Adipose tissue (tissue), 3 donors: ENCODE measurements around the gene KLF2. TPM values are rescaled to one million over a fixed set of nuclear protein-coding genes. Genes with fewer than 3 reads are reported as not detected.

Source experiments
- H3K27ac ChIP-seq: one replicate; pipeline ENCODE4 v1.5.1; 2013; ENCODE audit warnings: low read depth, low read length
- WGBS, 3 donors: extraction: QIAGEN DNeasy Blood & Tissue Kit; methylation state at CpG; one replicate each; pipeline ENCODE4 v1.1.7; 2013; 5-methylcytosine and 5-hydroxymethylcytosine counted together
- polyA plus RNA-seq, 3 donors: library from polyadenylated mRNA; stranded (reverse); fragments of 200-250 nt; gene quantifications; one replicate each; pipeline ENCODE4 v1.2.3, GENCODE V29; 2013
- donor health status: healthy with polysubstance abuse.
- donor health status: Bipolar disorder and iron deficiency.
- donor health status: healthy.

KLF2 gene
- polyA plus RNA-seq, 3 donors, result 16.4 to 136 (median 54.7) TPM

DNA sequence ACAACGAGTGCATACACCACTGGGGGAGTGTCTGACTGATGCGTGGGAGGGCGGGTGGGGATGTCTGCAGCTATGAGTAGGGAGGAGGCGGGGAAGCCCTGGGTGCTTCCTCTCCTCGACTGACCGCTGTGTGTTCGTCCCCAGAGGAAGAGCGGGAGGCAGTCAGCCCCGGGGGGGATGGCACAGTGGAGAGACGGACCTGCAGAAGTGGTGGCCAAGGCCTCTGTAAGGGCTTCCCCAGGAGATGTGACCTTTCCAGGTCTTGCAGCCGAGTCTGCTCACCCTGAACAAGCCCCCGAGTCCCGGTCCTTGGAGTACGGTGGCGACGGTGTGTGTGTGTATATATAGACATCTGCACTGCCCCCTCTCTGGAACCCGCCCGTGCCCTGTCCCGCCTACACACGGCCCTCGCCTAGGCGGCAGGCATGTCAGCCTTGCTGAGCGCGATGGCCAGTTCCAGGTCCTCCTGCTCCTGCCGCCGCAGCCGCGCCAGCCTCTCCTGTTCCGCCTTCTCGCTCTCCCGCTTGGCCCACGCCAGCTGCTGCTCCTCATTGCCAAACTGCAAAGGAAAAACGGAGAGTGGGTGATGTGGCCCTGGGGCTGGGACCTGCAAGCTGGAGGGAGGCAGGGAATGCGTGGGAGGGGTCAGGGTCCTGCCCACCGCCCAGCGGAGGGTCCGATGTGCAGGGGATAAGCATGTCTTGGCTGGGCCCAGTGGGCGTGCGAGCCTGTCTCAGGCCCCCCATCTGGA lies 30.8 kb downstream of the KLF2 start:
- 53 to 87% (median 53%) methylated on average over 37 to 39 of the region's 39 CpGs for WGBS, 3 donors
- H3K27ac ChIP-seq, result no peak overlapping the region

DNA sequence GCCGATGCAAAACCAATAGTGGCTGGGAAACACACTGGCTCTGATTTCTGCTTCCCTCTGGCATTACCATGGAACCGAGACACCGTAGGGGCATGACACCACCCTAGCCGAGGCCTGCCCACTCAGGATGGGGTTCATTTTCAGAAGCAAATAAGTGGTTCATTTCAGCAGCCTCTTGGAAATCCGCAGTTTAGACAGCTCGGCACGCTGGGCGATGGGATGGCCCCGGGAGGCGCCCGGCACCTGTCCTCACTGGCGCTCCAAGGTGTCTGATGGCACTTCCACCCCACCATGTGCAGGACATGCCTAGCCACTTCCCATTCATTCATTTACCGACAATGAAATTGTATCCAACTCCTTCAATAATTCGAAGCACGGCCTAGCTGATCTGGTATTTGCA lies 33.8 kb downstream of the KLF2 start:
- WGBS, 3 donors, result 95 to 98% (median 97%) methylated on average over 15 of the region's 15 CpGs
- H3K27ac ChIP-seq, result no peak overlapping the region

- no peak overlapping the region for H3K27ac ChIP-seq
- WGBS, 3 donors, result 57 to 83% (median 58%) methylated on average over 10 of the region's 10 CpGs
Measured at GRCh38 chr19:16359074-16359473, 34.4 kb downstream of the KLF2 start.

- WGBS, 3 donors, result 90 to 95% (median 91%) methylated on average over 6 of the region's 6 CpGs
- no peak overlapping the region for H3K27ac ChIP-seq
Measured at GRCh38 chr19:16359964-16360363, 35.3 kb downstream of the KLF2 start.

DNA sequence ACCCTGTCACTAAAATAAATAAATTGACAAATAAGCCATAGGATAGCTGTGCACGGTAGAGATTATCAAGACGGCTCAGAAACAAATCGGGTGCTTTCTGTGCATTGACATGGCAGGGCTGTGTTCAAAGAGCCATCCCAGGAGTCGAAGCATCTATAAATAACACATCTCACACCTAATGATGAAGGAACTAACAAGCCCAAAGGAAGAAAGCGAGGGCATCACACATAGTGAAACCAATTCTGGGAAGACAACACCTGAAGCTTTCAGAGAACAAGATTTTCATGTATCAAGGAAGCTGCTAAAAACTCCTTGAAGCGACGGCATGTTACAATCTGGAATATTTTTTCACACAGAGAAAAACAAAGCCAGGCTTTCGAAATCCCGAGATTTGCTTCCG lies 36.1 kb downstream of the KLF2 start:
- 73 to 88% (median 80%) methylated on average over 10 of the region's 10 CpGs for WGBS, 3 donors
- H3K27ac ChIP-seq, result no peak overlapping the region

DNA sequence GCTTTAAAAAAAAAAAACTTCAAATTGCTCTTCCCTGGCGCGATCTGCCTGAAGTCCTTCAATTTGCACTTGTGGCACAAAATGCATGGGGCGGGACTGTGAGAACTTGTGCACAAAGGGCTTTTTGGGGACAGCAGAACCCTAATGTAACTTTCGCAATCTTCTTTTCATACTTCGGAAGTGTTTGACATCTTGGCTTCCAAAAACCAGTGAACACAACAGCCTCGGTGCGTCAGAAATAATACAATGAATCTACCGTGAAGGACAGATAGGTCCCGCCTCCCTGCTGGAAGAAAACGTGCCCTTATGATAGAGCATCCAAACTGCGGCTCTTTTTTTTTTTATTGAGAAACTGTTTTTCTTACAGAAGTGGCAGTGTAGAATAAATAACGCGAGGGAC lies 36.6 kb downstream of the KLF2 start:
- H3K27ac ChIP-seq, result no peak overlapping the region
- WGBS, 3 donors, result 59 to 86% (median 69%) methylated on average over 13 of the region's 13 CpGs

DNA sequence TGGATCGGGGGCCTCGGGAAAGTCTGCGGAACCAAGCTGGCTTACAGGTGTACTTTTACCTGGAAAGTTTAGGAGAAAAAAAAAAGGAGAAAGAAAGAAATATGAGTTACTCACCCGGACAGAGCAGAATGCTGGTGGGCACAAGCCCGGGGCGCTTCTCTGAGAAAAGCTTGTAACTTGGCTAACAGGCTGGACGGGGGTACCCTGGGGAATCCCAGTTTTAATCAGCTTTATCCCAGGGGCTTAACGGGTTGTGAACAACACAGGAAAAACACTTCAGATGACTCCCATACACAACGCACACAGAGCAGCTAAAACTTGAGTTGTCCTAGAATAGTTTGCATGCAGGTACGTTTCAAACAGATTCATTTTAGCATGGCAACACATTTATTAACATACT lies 37.3 kb downstream of the KLF2 start:
- WGBS, 3 donors, result 88 to 96% (median 93%) methylated on average over 10 of the region's 10 CpGs
- no peak overlapping the region for H3K27ac ChIP-seq

DNA sequence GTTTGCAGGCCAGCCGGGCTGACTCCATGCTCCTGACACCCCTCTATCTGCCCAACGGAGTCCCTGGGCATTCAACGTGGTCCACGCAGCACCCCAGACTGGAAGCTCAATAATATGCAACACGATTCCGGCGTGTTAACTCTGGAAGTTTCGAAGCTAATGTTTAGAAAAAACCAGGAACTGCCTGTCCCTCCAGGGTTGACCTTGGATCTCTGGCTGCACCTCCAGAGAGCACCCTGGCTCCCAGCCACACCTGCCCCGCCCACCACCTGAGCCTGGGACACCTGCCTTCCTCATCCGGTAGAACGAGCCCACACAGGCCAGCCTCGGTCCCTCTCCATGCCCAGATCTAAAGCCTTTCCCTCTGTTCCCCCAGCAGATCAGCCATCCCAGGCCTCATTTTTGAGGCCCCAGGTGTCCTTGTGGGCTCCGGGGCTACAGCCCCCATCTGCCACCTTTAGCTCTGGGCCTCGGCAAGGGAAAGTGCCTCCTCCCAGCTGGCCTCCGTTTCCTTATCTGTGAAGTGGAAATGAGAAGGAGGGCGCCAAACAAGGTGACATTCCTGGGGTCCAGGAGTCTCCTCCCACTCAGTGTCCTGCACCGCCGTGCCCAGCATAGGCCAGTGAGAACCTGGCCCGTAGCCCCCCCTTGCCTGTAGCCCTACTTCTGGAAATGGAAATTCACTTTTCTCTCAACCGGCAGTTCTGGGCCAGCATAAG lies 38.7 kb downstream of the KLF2 start:
- H3K27ac ChIP-seq, result no peak overlapping the region
- 43 to 91% (median 80%) methylated on average over 20 of the region's 20 CpGs for WGBS, 3 donors

- WGBS, 3 donors, result 75 to 86% (median 83%) methylated on average over 11 of the region's 11 CpGs
- no peak overlapping the region for H3K27ac ChIP-seq
Measured at GRCh38 chr19:16363852-16364230, 39.2 kb downstream of the KLF2 start.

DNA sequence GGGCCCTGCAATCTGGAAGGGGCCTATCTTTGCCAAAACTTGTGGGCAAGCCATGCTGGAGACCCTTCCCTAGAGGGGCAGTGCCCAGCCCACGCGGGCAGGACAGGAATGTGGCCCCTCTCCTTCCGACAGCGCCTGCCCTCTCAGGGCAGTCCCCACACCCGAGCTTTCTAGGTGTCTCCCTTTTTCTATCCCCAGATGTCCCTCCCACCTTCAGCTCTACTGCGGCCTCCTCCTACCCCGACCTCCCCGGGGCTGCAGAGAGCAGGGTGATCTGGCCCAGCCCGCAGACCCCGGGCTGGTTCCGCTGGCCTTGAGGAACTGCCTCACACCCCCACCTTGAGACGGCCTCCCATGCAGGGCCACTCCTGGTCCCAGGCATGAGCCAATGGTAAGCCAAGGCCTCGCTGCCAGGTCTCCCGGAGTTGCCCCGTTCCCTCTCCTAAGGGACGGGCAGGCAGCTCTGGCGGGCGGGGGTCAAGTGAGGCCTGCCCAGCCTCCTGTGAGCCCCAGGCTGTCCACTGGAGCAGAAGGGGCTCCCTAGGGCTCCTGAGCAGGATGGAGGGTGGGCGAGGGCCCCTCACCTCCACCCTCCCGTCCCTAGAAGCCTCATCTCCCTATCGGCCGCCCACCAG lies 39.7 kb downstream of the KLF2 start:
- no peak overlapping the region for H3K27ac ChIP-seq
- 90 to 93% (median 92%) methylated on average over 22 of the region's 22 CpGs for WGBS, 3 donors

DNA sequence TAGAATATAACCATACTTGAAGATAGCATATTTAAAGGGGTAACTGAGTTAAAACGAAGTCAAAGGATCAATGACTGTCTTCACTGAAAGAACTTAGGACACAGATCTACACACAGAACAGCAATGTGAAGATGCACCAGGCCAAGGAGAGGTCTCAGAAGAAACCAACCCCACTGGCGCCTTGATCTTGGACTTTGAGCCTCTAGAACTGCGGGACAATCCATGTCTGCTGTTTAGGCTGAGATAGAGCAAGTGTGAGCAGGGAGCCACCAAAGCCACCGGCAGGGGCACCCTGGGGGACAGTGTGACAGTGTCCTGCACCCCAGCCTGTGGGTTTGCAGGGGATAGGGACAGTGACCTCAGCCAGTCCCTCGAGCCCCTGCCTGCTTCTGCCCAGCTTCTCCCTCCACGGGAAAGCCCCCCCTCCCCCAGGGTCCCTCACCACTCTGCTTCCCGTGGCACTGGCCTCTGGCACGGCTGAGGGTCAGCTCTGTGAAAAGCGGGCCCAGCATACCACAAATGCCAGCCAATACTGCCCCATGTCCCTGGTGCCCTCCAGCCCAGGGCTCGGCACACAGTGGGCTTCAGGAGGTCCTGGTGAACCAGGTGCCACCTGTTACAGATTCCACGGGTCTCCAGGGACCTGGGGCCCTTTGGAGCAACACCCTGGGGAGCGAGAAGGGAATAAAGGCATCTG lies 40.8 kb downstream of the KLF2 start:
- no peak overlapping the region for H3K27ac ChIP-seq
- 69 to 88% (median 82%) methylated on average over 11 to 12 of the region's 12 CpGs for WGBS, 3 donors

DNA sequence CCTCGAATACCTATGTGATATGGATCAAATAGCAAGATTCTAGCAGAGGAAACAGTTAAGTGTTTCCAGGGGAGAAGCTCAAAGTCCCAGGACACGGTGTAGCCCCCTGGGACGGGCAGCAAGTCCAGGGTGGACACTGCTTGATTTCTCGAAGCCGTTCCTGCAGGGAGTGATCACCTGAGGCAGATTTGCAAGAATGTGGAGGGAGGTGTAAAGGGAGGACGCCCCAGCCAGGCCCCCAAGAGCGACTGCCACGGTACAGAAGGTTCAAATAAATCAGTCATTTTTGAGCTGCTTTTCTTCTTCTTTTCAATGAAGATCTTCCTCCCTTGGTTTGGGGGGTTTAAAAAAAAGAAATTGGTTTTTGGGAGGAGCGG lies 41.4 kb downstream of the KLF2 start:
- H3K27ac ChIP-seq, result no peak overlapping the region
- WGBS, 3 donors, result 67 to 75% (median 71%) methylated on average over 9 of the region's 9 CpGs

DNA sequence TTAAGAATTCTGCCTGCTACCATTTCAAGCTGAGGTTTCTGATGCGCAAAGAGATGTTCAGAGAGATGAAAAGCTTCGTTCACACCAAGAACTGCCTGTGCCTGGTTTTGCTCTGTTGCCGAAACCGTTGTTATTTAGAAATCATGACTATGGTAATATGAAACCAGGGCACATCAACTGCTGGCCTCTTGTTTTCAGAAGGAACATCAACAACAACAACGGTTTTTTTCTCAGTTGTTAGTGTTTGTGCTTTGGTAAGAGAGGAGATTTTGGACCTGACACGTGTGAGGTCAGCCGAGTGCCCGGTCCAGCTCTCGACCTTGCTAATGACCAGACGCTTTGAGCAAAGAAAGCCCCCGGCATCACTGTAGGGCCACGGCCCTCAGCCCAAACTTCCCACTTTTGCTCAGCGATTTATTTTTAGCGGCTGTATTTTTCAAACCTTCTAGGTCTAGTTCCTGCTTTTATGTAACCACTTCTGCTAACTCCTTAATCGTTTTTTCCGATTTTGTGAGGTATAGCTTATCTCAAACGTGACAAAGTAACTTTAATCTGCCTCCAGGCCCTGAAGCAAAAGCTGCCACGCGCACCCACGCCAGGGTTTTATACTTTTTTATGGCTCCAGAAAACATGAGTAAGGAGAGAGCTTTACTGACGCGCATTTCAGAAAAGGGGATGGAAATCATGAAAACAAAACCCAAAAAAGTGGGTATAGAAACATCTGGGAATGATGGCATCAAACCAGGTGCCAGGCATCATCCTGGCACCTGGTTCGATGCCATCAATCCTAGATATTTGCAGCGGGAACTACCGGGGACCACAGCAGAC lies 42.0 kb downstream of the KLF2 start:
- 48 to 81% (median 50%) methylated on average over 25 of the region's 25 CpGs for WGBS, 3 donors

GRCh38 chr19:16367261-16367683 lies 42.6 kb downstream of the KLF2 start:
- 56 to 91% (median 59%) methylated on average over 10 of the region's 10 CpGs for WGBS, 3 donors

More for the DNA sequence above, 42.0 kb downstream of the KLF2 start:
- H3K27ac ChIP-seq, result no peak overlapping the region

GRCh38 chr19:16368385-16369305 lies 44.0 kb downstream of the KLF2 start:
- H3K27ac ChIP-seq, result no peak overlapping the region

More at GRCh38 chr19:16367261-16367683, 42.6 kb downstream of the KLF2 start:
- no peak overlapping the region for H3K27ac ChIP-seq

DNA sequence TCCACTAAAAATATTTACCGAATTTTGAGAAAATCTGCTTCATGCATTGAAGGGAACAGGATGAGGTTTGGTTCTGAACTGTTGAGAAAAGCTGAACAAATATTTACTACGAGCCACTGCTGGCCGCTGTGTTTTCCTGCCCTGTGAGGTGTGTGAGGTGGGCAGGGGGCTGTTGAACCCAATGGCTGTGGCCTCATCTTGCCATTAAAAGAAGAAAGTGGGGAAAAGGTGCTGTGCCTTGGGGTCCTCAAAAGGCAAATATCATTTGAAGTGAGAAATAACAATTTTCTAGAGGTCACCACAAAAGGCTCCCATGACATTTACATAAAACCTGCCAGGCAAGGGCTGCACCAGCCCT lies 44.7 kb downstream of the KLF2 start:
- WGBS, 3 donors, result 70 to 82% (median 73%) methylated on average over 3 of the region's 3 CpGs
- H3K27ac ChIP-seq, result no peak overlapping the region

More at GRCh38 chr19:16368385-16369305, 44.0 kb downstream of the KLF2 start:
- 67 to 74% (median 67%) methylated on average over 18 of the region's 18 CpGs for WGBS, 3 donors
